GM12878 (cell line): Measurements from ENCODE around the gene NKIRAS2. TPM values are rescaled to one million over a fixed set of nuclear protein-coding genes. Genes with fewer than 3 reads are reported as not detected.

Experiments used
- ATAC-seq: fragments of 200-7000 bp; cut with Tn5 transposase; 3 replicates; pipeline ENCODE4 v1.9.1; 2020; ENCODE audit warnings: mild to moderate bottlenecking, moderate library complexity
- BruUV-seq: library from RNA; stranded (reverse); fragments of 400-500 nt; replicated peaks from 2 replicates; lab custom pipeline; 2021; lab: Mats Ljungman, UMichigan
- CTCF ChIA-PET: fragments of 300-600 bp; sonication (Branson Sonifier 250); formaldehyde crosslinking; extraction: SDS; loops from one replicate; lab custom pipeline; 2021; ENCODE audit warnings: inconsistent platforms; lab: Yijun Ruan, JAX
- POLR2A ChIA-PET: fragments of 350-600 bp; formaldehyde crosslinking; extraction: SDS; loops from one replicate; lab custom pipeline; 2021; ENCODE audit warnings: inconsistent platforms; lab: Charles Lee
- RAD21 ChIA-PET: fragments of 300-600 bp; sonication (Branson Sonifier 250); formaldehyde crosslinking; loops from one replicate; lab custom pipeline; 2023; ENCODE audit warnings: antibody characterized with exemption; ENCODE audit not compliant: unreplicated experiment; lab: Charles Lee
- SMC1A ChIA-PET: fragments of 300-600 bp; sonication (Branson Sonifier 250); formaldehyde crosslinking; loops from one replicate; lab custom pipeline; 2023; ENCODE audit not compliant: unreplicated experiment, uncharacterized antibody; lab: Charles Lee
- DNase-seq: peaks from one replicate; pipeline ENCODE4 v3.0.0-alpha.2; 2011; ENCODE audit warnings: low read depth, low spot score
- FAIRE-seq: peaks from 3 replicates; lab custom pipeline; 2011; peaks lifted over from hg19 to GRCh38; lab: Jason Lieb, UNC
- H2AFZ ChIP-seq: 2 replicates; pipeline ENCODE4 v1.6.0; 2011; ENCODE audit warnings: low read depth, low read length, control low read depth; ENCODE audit not compliant: control insufficient read depth
- H3K27ac ChIP-seq: 2 replicates; pipeline ENCODE4 v1.5.1; 2011; ENCODE audit warnings: control low read depth; ENCODE audit not compliant: control insufficient read depth, insufficient read depth
- H3K27me3 ChIP-seq, 2 experiments: replicated peaks in 1 of 2; 2 replicates each; pipeline versions ENCODE4 v1.6.0 to v1.6.1; 2011; ENCODE audit warnings: low read length in 1 of 2; ENCODE audit not compliant: control insufficient read depth in 2 of 2, insufficient read depth in 2 of 2
- H3K36me3 ChIP-seq, 2 experiments: 2 replicates each; pipeline ENCODE4 v1.5.1; 2011; ENCODE audit warnings: low read length in 1 of 2; ENCODE audit not compliant: control insufficient read depth in 2 of 2, insufficient read depth in 2 of 2
- H3K4me1 ChIP-seq: 2 replicates; pipeline ENCODE4 v1.6.1; 2011; ENCODE audit warnings: mild to moderate bottlenecking, low read length, moderate library complexity, mixed read lengths; ENCODE audit not compliant: control insufficient read depth, insufficient read depth
- H3K4me2 ChIP-seq: 2 replicates; pipeline ENCODE4 v1.6.0; 2011; ENCODE audit warnings: control low read depth; ENCODE audit not compliant: control insufficient read depth, insufficient read depth
- H3K4me3 ChIP-seq: fragments of 200-600 bp; sonication (generic); 2 replicates; pipeline ENCODE4 v1.5.1; 2016
- H3K79me2 ChIP-seq: 2 replicates; pipeline ENCODE4 v1.6.0; 2011; ENCODE audit warnings: low read length; ENCODE audit not compliant: control insufficient read depth, insufficient read depth
- H3K9ac ChIP-seq: 2 replicates; pipeline ENCODE4 v1.8.0; 2011; ENCODE audit warnings: low read length, control low read depth, mixed read lengths; ENCODE audit not compliant: control insufficient read depth, insufficient read depth
- H3K9me3 ChIP-seq: replicated peaks from 3 replicates; pipeline ENCODE4 v1.5.1; 2011; ENCODE audit warnings: mild to moderate bottlenecking, low read length; ENCODE audit not compliant: control insufficient read depth, insufficient read depth
- H4K20me1 ChIP-seq: 2 replicates; pipeline ENCODE4 v1.6.0; 2011; ENCODE audit not compliant: control insufficient read depth, insufficient read depth
- BMI1 ChIP-seq: fragments of 450-650 bp; IDR thresholded peaks from 2 replicates; pipeline ENCODE4 v1.6.1; 2016; ENCODE audit warnings: mild to moderate bottlenecking, moderate library complexity, borderline replicate concordance
- MEF2A ChIP-seq: IDR thresholded peaks from 2 replicates; pipeline ENCODE4 v1.6.1; 2011; ENCODE audit warnings: low read depth, mild to moderate bottlenecking, low read length, moderate library complexity; ENCODE audit not compliant: insufficient read depth
- PRDM15 ChIP-seq: fragments of 450-650 bp; formaldehyde crosslinking; IDR thresholded peaks from 2 replicates; pipeline ENCODE4 v1.4.0; 2020; ENCODE audit warnings: mild to moderate bottlenecking, moderate library complexity
- REST ChIP-seq: IDR thresholded peaks from 2 replicates; pipeline ENCODE4 v1.6.1; 2012; ENCODE audit warnings: mild to moderate bottlenecking, low read depth, low read length
- SMARCA5 ChIP-seq: fragments of 450-650 bp; IDR thresholded peaks from 2 replicates; pipeline ENCODE4 v1.6.1; 2017; ENCODE audit warnings: mild to moderate bottlenecking
- ZNF217 ChIP-seq: fragments of 450-650 bp; IDR thresholded peaks from 2 replicates; pipeline ENCODE4 v1.6.1; 2017; ENCODE audit warnings: antibody characterized with exemption, mild to moderate bottlenecking
- WGBS: methylation state at CpG from one replicate; pipeline ENCODE4 v1.1.6; 2016; ENCODE audit warnings: low lambda C conversion rate; ENCODE audit not compliant: insufficient replicate concordance, insufficient coverage; ENCODE audit errors: missing lambda C conversion rate; 5-methylcytosine and 5-hydroxymethylcytosine counted together
- in situ Hi-C: fragments of 300-500 bp; cut with MboI; formaldehyde crosslinking; loops from 9 replicates; pipeline ENCODE4 v1.14.3; 2018; ENCODE audit warnings: mixed read lengths
- intact Hi-C: fragments of 100-400 bp; cut with micrococcal nuclease; formaldehyde crosslinking; loops from one replicate; pipeline ENCODE4 v1.14.2; 2022; ENCODE audit not compliant: unreplicated experiment
- polyA plus RNA-seq, 11 experiments: library from polyadenylated mRNA; depleted of rRNA in 4 of 11; unstranded in 6 of 11; stranded (reverse) in 5 of 11; fragments of >200 nt; fragmentation: Nextera tagmentation in 4 of 11; fragmentation: Illumina TruSeq in 1 of 11; extraction: Ambion mirVana in 4 of 11; extraction: Trizol in 1 of 11; gene quantifications; 1 replicate in 1 of 11; 2 replicates in 10 of 11; pipeline versions ENCODE4 v1.2.1 to v1.2.3, GENCODE V29; 2011 to 2016; ENCODE audit warnings: inconsistent platforms in 2 of 11, missing spikeins in 2 of 11, low read depth in 1 of 11
- total RNA-seq, 4 experiments: library from RNA; depleted of rRNA in 3 of 4; stranded (reverse); fragments of >200 nt in 3 of 4; fragmentation: Illumina TruSeq in 1 of 4; extraction: Trizol in 1 of 4; gene quantifications; 2 replicates each; pipeline versions ENCODE4 v1.2.1 to v1.2.3, GENCODE V29; 2013 to 2021

NKIRAS2 gene
- total and polyA plus RNA-seq, 10 of the 15 experiments (the other 5 are each of a cell fraction or from before 2014, with no cell fraction given): 6.4 to 49.7 (median 27.2) TPM

- Histone ChIP-seq H3K36me3 (no peaks in the 10 kb centered on the region), H3K4me3 (peak overlapping the region; percentile 52; the same call in 1 of the 2 replicates), H3K79me2 (no peaks in the 10 kb centered on the region), H3K27me3 (peaks cover 4 to 5% of the 10 kb centered on the region in 2 experiments), H4K20me1 (no peaks in the 10 kb centered on the region), H2AFZ (peak overlapping the region; percentile 72), H3K4me2 (peak overlapping the region; percentile 89), H3K9me3 (no peaks in the 10 kb centered on the region), H3K9ac (peak overlapping the region; percentile 7; the same call in 1 of the 2 replicates), H3K4me1 (no peaks in the 10 kb centered on the region), H3K27ac (no peak overlapping the region)
- FAIRE-seq (no peak), ATAC-seq (peak; percentile 42), DNase-seq (no peak)
- WGBS: 2% methylated on average over 7 of the region's 7 CpGs
- ChIA-PET POLR2A (no interaction called here), RAD21 (no interaction called here), SMC1A (interaction anchor here (1.0 to 1.2 kb wide), 3 partner anchors 15 to 29 kb away, joined by 3 to 4 read pairs (median 3); no protein-coding TSS in a partner anchor), CTCF (interaction anchor here (0.6 to 1.6 kb wide), 7 partner anchors 9 to 58 kb away, joined by 3 to 5 read pairs (median 3); no protein-coding TSS in a partner anchor)
- no TSS peak for BruUV-seq
- in situ Hi-C loops (no loop called here), intact Hi-C loops (no loop called here)
- TF ChIP-seq ZNF217: no peak
- TF ChIP-seq MEF2A: no peak
- no peak for TF ChIP-seq PRDM15
- TF ChIP-seq BMI1: no peak
- TF ChIP-seq REST: no peak
- TF ChIP-seq SMARCA5: no peak
These were observed 30.0 kb downstream of the NKIRAS2 start for GRCh38 chr17:42049834-42050392.
